ENCODE measurements around the gene SLC25A28.
"Not testable (repeated sequence)": the region's sequence is repeated elsewhere in the genome, so short reads cannot be mapped to it uniquely, and the experiment has no call there.

The SLC25A28 gene

DNA sequence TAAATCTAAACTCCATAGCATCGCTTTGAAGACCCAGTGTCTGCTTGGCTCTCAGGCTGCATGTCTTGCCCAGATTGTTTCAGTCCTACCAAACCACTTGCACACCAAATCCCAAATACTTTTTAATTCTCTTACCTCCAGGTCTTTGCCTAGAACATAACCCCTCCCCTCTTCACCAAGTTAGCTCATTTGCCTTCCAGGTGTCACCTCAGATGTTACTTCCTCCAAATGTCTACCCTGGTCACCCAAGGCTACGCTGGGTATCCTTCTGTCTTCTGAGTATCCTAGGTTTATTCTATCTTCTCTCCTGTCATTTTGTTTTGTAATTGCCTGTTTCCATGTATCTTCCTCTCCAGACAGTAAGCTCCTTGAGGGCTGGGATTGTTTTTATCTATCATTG is 11.1 kb downstream of the SLC25A28 start:
- no peak overlapping the region for H3K4me3 ChIP-seq (ENCODE audit: control insufficient read depth, low read depth, low read length)
- DNase-seq (ENCODE audit: low read depth), result no peak
- TF ChIP-seq, protein P1, sequence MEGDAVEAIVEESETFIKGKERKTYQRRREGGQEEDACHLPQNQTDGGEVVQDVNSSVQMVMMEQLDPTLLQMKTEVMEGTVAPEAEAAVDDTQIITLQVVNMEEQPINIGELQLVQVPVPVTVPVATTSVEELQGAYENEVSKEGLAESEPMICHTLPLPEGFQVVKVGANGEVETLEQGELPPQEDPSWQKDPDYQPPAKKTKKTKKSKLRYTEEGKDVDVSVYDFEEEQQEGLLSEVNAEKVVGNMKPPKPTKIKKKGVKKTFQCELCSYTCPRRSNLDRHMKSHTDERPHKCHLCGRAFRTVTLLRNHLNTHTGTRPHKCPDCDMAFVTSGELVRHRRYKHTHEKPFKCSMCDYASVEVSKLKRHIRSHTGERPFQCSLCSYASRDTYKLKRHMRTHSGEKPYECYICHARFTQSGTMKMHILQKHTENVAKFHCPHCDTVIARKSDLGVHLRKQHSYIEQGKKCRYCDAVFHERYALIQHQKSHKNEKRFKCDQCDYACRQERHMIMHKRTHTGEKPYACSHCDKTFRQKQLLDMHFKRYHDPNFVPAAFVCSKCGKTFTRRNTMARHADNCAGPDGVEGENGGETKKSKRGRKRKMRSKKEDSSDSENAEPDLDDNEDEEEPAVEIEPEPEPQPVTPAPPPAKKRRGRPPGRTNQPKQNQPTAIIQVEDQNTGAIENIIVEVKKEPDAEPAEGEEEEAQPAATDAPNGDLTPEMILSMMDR (IDR thresholded peaks at IDR 0.05; ENCODE audit: control insufficient read depth, insufficient read depth, low read depth, low read length, missing control alignments), result no peak

GRCh38 chr10:99605351-99605750 is 14.9 kb downstream of the SLC25A28 start:
- TF ChIP-seq, protein P1 (IDR thresholded peaks at IDR 0.05; ENCODE audit: control insufficient read depth, insufficient read depth, low read depth, low read length, missing control alignments), result no peak
- no peak overlapping the region for H3K4me3 ChIP-seq (ENCODE audit: control insufficient read depth, low read depth, low read length)
- no peak for DNase-seq (ENCODE audit: low read depth)

DNA sequence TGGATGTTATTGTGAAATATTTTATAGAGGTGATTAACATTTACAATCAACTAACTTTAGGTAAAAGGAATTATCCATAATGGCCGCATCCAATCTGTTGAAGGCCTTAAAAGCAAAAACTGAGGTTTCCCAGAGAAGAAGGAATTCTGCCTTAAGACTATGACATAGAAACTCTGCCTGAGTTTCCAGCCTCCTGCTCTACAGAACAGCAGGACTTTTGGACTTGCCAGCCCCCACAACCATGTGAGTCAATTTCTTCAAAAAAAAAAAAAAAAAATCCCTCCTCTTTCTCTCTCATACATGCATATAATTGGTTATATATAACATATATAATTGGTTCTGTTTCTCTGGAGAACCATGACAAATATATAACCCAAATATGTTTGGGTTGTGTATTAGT is 15.4 kb downstream of the SLC25A28 start:
- no peak overlapping the region for H3K4me3 ChIP-seq (ENCODE audit: control insufficient read depth, low read depth, low read length)
- no peak for DNase-seq (ENCODE audit: low read depth)
- TF ChIP-seq, protein P1 (IDR thresholded peaks at IDR 0.05; ENCODE audit: control insufficient read depth, insufficient read depth, low read depth, low read length, missing control alignments), result no peak

DNA sequence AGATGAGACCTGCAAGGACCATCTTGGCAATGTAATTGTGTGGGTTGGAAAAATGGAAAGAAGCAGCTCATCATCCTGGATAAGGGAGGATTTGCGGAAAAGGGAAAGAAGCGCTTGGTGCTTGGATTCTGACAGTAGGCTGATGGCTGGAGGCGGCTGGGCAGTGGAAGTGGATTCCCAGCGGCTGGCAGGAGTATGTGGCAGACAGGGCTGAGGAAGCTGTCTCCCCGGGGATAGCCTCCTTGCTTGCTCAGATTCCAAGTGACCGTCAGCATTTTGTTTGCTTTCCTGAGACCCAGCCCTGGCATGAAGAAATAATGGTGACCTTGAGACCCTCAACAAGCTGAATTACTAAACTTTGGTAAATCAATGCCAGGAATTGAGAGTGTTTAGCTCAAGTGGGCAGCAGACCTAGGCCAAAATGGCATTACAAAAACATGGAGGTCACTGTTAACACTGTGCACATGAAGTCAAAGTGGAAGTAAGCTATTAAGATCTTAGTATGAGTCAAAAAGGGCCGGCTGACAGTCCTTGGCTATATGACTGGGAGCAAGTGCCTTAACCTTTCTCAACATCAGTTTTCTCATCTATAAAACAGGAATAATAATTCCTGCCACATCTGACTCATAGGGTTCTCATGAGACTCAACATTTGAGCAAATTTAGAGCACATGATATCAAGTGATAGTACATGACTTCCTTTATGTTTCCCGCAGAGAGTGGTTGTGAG is 21.3 kb downstream of the SLC25A28 start:
- TF ChIP-seq, protein P1 (IDR thresholded peaks at IDR 0.05; ENCODE audit: control insufficient read depth, insufficient read depth, low read depth, low read length, missing control alignments), result no peak
- no peak for DNase-seq (ENCODE audit: low read depth)
- no peak overlapping the region for H3K4me3 ChIP-seq (ENCODE audit: control insufficient read depth, low read depth, low read length)

GRCh38 chr10:99598011-99598410 is 22.2 kb downstream of the SLC25A28 start:
- DNase-seq (ENCODE audit: low read depth), result no peak
- TF ChIP-seq, protein P1 (IDR thresholded peaks at IDR 0.05; ENCODE audit: control insufficient read depth, insufficient read depth, low read depth, low read length, missing control alignments), result no peak
- no peak overlapping the region for H3K4me3 ChIP-seq (ENCODE audit: control insufficient read depth, low read depth, low read length)

DNA sequence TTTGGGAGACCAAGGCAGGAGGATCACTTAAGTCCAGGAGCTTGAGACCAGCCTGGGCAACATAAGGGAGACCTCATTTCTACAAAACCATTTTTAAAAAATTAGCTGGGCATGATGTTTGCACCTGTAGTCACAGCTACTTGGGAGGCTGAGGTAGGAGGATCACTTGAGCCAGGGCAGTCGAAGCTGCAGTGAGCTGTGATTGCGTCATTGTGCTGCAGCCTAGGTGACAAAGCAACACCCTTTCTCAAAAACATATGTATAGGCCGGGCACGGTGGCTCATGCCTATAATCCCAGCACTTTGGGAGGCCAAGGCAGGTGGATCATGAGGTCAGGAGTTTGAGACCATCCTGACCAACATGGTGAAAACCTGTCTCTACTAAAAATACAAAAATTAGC is 23.5 kb downstream of the SLC25A28 start:
- not testable (repeated sequence) for DNase-seq (ENCODE audit: low read depth); H3K4me3 ChIP-seq (ENCODE audit: control insufficient read depth, low read depth, low read length)

GRCh38 chr10:99595770-99596465 is 24.3 kb downstream of the SLC25A28 start:
- TF ChIP-seq, protein P1 (IDR thresholded peaks at IDR 0.05; ENCODE audit: control insufficient read depth, insufficient read depth, low read depth, low read length, missing control alignments), result no peak

More at GRCh38 chr10:99595770-99596465, 24.3 kb downstream of the SLC25A28 start:
- DNase-seq (ENCODE audit: low read depth), result no peak
- no peak overlapping the region for H3K4me3 ChIP-seq (ENCODE audit: control insufficient read depth, low read depth, low read length)
